ENCODE data around the gene WWTR1.
A peak's percentile ranks its signal among the peaks of the same experiment; 100 is the strongest.

The WWTR1 gene

DNA sequence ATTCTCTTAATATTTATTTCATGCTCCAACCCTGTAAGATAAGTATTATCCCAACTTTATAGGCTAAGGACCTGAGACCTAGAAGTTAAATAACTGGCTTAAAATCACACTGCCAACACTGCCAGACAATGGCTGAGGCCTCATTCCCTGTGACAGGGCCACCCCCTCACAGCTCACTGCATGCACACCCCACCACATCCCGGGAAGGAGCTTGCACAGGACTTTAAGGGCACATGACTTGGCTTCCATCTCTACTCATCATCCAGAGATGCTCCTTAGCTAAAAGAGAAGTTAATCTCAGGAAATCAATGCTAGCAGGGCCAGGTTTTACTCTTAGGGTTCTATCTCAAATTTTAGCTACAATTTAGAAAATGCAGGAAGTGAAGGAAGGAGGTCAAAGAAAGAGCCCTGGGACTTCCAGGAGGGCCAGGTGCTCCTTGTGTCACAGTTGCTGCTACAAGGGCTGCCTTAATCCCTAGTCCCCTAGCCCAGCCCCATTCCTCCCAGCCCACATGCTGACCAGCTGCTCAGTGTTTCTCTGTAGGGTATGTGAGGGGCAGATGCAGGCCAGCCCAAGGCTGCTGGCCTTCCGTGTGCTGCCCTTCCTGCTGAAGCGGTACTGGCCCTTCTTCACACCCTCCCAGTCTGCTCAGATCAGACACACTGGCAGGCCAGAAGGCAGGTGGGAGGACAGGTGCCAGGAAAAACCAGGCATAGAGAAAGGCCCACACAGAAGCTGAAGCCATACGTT lies 53.5 kb downstream of the WWTR1 start:
- Mint-ChIP-seq H3K9me3 (no peaks in the 10 kb centered on the region), H3K36me3 (ENCODE audit: low read depth) (peaks cover 8% of the 10 kb centered on the region), H3K4me3 (peak overlapping the region in 2 of 3 experiments; percentile 3 to 23)

DNA sequence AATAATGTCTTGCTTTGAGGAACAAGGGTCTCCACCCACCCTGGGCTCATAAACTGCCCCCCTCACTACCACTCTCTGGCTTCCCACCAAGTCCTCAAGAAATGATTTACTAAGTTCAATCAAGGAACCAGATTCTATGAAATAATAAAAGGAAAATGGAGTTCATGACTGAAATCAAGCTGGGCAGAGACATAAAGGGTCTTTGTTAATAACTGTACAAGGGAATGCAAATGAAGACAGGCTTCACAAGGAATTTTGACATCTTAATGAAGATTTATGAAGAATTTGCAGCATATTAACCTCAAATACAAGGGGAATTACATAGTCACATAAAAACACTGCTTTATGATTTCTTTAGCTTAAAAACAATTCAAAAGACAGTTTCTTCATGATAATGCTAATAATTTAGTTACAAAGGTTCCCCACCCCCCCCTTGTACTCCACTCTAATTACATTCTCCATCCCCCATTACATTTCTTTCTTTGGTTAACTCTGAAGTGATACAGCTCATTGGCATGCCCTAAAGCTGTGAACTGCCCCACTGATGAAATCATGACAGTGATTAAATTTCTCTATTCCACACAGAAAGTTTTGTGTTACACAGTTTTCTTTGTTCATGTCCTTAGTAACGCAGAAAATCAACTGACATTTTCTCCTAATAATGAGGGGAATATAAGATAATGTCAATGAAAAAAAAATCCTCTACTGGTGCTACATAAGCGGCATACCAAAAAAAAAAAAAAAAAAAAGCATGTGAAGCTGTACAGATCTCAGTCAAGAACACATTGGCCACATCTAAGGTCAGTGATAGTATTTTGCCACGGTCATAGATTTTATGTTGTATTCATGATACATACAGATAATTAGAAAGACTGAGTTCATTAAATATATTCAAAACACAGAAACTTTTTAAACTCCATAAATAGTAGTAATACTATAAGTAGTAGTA lies 54.4 kb downstream of the WWTR1 start:
- Mint-ChIP-seq H3K4me3 (peak overlapping the region in 2 of 3 experiments; percentile 3 to 6), H3K36me3 (ENCODE audit: low read depth) (peaks cover 8% of the 10 kb centered on the region), H3K27ac (peak overlapping the region; percentile 74 to 88 (median 75)), H3K27me3 (ENCODE audit: low read depth) (no peaks in the 10 kb centered on the region), H3K9me3 (no peaks in the 10 kb centered on the region), H3K4me1 (peaks cover 69% of the 10 kb centered on the region)
- TF ChIP-seq, protein P1, sequence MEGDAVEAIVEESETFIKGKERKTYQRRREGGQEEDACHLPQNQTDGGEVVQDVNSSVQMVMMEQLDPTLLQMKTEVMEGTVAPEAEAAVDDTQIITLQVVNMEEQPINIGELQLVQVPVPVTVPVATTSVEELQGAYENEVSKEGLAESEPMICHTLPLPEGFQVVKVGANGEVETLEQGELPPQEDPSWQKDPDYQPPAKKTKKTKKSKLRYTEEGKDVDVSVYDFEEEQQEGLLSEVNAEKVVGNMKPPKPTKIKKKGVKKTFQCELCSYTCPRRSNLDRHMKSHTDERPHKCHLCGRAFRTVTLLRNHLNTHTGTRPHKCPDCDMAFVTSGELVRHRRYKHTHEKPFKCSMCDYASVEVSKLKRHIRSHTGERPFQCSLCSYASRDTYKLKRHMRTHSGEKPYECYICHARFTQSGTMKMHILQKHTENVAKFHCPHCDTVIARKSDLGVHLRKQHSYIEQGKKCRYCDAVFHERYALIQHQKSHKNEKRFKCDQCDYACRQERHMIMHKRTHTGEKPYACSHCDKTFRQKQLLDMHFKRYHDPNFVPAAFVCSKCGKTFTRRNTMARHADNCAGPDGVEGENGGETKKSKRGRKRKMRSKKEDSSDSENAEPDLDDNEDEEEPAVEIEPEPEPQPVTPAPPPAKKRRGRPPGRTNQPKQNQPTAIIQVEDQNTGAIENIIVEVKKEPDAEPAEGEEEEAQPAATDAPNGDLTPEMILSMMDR (IDR thresholded peaks at IDR 0.05; ENCODE audit: unreplicated experiment in 3 of 3), result no peak

More for the DNA sequence above, 53.5 kb downstream of the WWTR1 start:
- H3K4me1 Mint-ChIP-seq, result peaks cover 69% of the 10 kb centered on the region
- H3K27me3 Mint-ChIP-seq (ENCODE audit: low read depth), result no peaks in the 10 kb centered on the region
- peak overlapping the region; percentile 74 to 88 (median 75) for H3K27ac Mint-ChIP-seq
- TF ChIP-seq, protein P1 (IDR thresholded peaks at IDR 0.05; ENCODE audit: unreplicated experiment in 3 of 3), result no peak

DNA sequence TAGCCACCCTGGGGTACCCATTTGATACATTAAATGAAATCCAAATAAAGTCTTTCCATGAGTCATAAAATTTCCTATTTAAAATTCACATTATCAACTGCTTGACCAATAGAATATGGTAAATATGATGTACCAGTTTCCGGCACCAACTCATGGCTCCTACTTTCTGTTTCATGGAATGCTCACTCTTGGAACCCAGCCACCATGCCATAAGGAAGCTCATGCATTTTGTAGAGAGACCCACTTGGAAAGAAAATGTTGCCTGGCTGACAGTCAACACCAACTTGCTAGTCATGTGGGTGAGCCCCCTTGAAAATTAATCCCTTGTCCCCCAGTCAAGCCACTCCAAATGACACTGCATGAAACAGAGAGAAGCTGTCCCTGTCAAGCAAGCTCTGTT lies 57.2 kb downstream of the WWTR1 start:
- Mint-ChIP-seq H3K27me3 (ENCODE audit: low read depth) (no peaks in the 10 kb centered on the region), H3K4me3 (no peak overlapping the region), H3K4me1 (peaks cover 65% of the 10 kb centered on the region), H3K27ac (peak overlapping the region in 2 of 3 experiments; percentile 61 to 76), H3K9me3 (no peaks in the 10 kb centered on the region), H3K36me3 (ENCODE audit: low read depth) (no peaks in the 10 kb centered on the region)
- TF ChIP-seq, protein P1 (IDR thresholded peaks at IDR 0.05; ENCODE audit: unreplicated experiment in 3 of 3), result no peak

DNA sequence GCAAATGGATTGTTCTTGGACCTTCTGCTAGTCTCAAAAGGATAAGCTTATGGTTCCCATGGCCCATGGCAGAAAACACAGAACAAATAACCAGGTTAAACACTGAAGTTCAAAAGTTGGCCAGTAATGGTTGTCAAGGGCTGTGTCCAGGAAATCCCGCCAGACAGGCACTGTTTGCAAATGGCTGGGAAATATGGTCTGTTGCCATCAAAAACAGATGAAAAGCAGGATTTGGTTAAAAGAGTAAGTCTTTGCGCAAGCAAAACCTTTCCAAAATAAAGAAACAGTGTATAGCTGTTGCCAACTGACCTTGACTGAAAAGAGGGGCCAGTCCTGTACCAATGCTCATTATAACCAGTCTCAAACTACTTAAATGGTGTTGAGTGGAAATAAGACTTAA lies 58.6 kb downstream of the WWTR1 start:
- Mint-ChIP-seq H3K4me1 (peaks cover 56% of the 10 kb centered on the region), H3K4me3 (no peak overlapping the region), H3K27me3 (ENCODE audit: low read depth) (no peaks in the 10 kb centered on the region), H3K27ac (no peak overlapping the region), H3K36me3 (ENCODE audit: low read depth) (no peaks in the 10 kb centered on the region), H3K9me3 (no peaks in the 10 kb centered on the region)
- TF ChIP-seq, protein P1 (IDR thresholded peaks at IDR 0.05; ENCODE audit: unreplicated experiment in 3 of 3), result no peak

DNA sequence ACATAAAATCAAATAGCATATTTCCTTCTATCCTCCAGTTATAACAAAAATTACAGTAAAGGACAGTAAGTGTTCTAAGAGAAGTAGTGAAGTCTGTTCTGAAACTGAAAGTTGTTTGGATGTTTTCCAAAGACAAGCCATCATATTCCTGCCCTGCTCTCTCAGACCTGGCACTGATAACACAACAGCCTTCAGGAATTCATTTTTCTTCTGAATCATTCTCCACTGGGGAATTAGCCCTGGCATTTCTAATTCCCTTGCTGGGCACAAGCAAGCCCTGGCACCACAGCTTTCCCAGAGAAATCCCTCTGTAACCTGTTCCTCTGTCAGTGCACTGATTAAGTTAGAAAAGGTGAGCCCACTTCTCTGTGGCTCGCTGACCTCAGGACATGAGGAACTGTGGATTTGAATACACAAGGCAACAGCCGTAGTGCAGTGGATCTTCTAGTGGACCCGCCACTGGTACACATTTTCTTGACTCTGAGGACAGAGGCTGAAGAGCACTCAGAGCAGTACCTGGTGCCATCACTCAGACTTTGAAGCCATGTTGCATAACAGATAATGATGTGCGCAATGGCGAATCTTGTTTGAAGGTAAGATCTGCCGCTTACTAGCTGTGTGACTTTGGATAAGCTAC lies 61.6 kb downstream of the WWTR1 start:
- no peaks in the 10 kb centered on the region for H3K27me3 Mint-ChIP-seq (ENCODE audit: low read depth)
- no peak overlapping the region for H3K4me3 Mint-ChIP-seq
- H3K27ac Mint-ChIP-seq, result peak overlapping the region in 2 of 3 experiments; percentile 65 to 76
- TF ChIP-seq, protein P1 (IDR thresholded peaks at IDR 0.05; ENCODE audit: unreplicated experiment in 3 of 3), result no peak
- peaks cover 54% of the 10 kb centered on the region for H3K4me1 Mint-ChIP-seq
- H3K9me3 Mint-ChIP-seq, result no peaks in the 10 kb centered on the region
- no peaks in the 10 kb centered on the region for H3K36me3 Mint-ChIP-seq (ENCODE audit: low read depth)

Data from nephron (organoid).